Panc1 (cell line): ENCODE measurements around the gene BPNT1.

Source experiments
- CTCF ChIP-seq: fragments of 450-650 bp; IDR thresholded peaks from 2 replicates; pipeline ENCODE4 v1.5.1; 2017; ENCODE audit warnings: mild to moderate bottlenecking
- POLR2AphosphoS5 ChIP-seq: IDR thresholded peaks from 2 replicates; pipeline ENCODE4 v1.6.1; 2012; ENCODE audit warnings: mild to moderate bottlenecking, low read depth, low read length, moderate library complexity
- REST ChIP-seq, 2 experiments: IDR thresholded peaks; 2 replicates each; pipeline ENCODE4 v1.6.1; 2011 to 2012; ENCODE audit warnings: low read depth in 2 of 2, control low read depth in 1 of 2, low read length in 1 of 2, mild to moderate bottlenecking in 1 of 2, moderate library complexity in 1 of 2; ENCODE audit not compliant: insufficient read depth in 1 of 2
- SIN3A ChIP-seq: IDR thresholded peaks from 2 replicates; pipeline ENCODE4 v1.6.1; 2012; ENCODE audit warnings: low read depth, mild to moderate bottlenecking, low read length, moderate library complexity, borderline replicate concordance; ENCODE audit not compliant: insufficient read depth
- TCF7L2 ChIP-seq: IDR thresholded peaks from 2 replicates; pipeline ENCODE4 v1.6.1; 2011; ENCODE audit warnings: mild to moderate bottlenecking, low read depth, low read length, inconsistent platforms

- no peak for TF ChIP-seq CTCF
- no peak for TF ChIP-seq POLR2AphosphoS5
- TF ChIP-seq TCF7L2: no peak
- no peak for TF ChIP-seq REST (IDR thresholded peaks at IDR 0.05; ENCODE audit: insufficient read depth in 1 of 2, low read depth in 2 of 2, low read length in 1 of 2)
- TF ChIP-seq SIN3A: no peak
Measured at GRCh38 chr1:220127076-220127475, 37.5 kb upstream of the BPNT1 start.
